Pancreas (tissue), 10 donors: ENCODE data around the gene CD244. TPM values are rescaled to one million over a fixed set of nuclear protein-coding genes. Genes with fewer than 3 reads are reported as not detected.

Experiments
- ATAC-seq, 4 donors: fragments of 200-7000 bp; cut with Tn5 transposase; one replicate each; pipeline versions ENCODE4 v1.8.0 to v1.9.1; 2020; ENCODE audit warnings: mild to moderate bottlenecking in 4 of 4, moderate library complexity in 4 of 4
- DNase-seq, 6 donors: peaks; one replicate each; pipeline ENCODE4 v3.0.0-alpha.2; 2020
- FAIRE-seq: peaks from 2 replicates; lab custom pipeline; 2012; peaks lifted over from hg19 to GRCh38; lab: Jason Lieb, UNC
- H3K27ac ChIP-seq, 4 donors: fragments of 200-600 bp; sonication (generic); 1 replicate in 3 of 4; 2 replicates in 1 of 4; pipeline versions ENCODE4 v1.5.0 to v1.8.0; 2020
- H3K27me3 ChIP-seq, 4 donors: fragments of 200-600 bp; one replicate each; pipeline ENCODE4 v1.8.0; 2021
- H3K36me3 ChIP-seq, 3 donors: fragments of 200-600 bp; sonication (generic) in 1 of 3; one replicate each; pipeline versions ENCODE4 v1.5.0 to v1.8.0; 2020 to 2021
- H3K4me1 ChIP-seq, 3 donors: fragments of 200-600 bp; one replicate each; pipeline ENCODE4 v1.8.0; 2021
- H3K4me3 ChIP-seq, 4 donors: fragments of 200-600 bp; sonication (generic) in 2 of 4; one replicate each; pipeline versions ENCODE4 v1.5.0 to v1.8.0; 2020 to 2021
- H3K9me3 ChIP-seq, 4 donors: fragments of 200-600 bp; one replicate each; pipeline ENCODE4 v1.8.0; 2021
- WGBS, 2 donors: extraction: QIAGEN DNeasy Blood & Tissue Kit; methylation state at CpG; one replicate each; pipeline ENCODE4 v1.1.7; 2013; 5-methylcytosine and 5-hydroxymethylcytosine counted together
- intact Hi-C, 3 donors: fragments of 100-400 bp; cut with DNase I; formaldehyde crosslinking; loops; one replicate each; pipeline versions ENCODE4 v1.11.1 to v1.14.2; 2022
- polyA plus RNA-seq, 2 donors: library from polyadenylated mRNA; stranded (reverse); fragments of 200-250 nt; gene quantifications; one replicate each; pipeline ENCODE4 v1.2.3, GENCODE V29; 2013
- total RNA-seq, 6 donors: library from RNA; stranded (reverse); fragmentation: NEBNext Ultra II Directional in 4 of 6; extraction: Animal tissue kit (Norgen Biotek cat#: 25700) in 4 of 6; gene quantifications; one replicate each; pipeline versions ENCODE4 v1.2.1 to v1.2.4, GENCODE V29; 2021 to 2023
- TF ChIP-seq, protein P1 (sequence below), 4 donors: fragments of 200-600 bp; sonication (generic) in 3 of 4; IDR thresholded peaks; one replicate each; pipeline versions ENCODE4 v1.5.0 to v1.8.0; 2021; ENCODE audit warnings: antibody characterized with exemption in 4 of 4
- donor health status: healthy with polysubstance abuse.
- donor health status: DM: no; HTN: no; CAD: no; lungs with moderate emphysema.
- donor health status: DM: no; HTN: no; CAD: no.
- donor health status: control.
- donor health status: control.
- donor health status: Bipolar disorder and iron deficiency.
- donor health status: DM: yes; HTN: yes; CAD: no.
- donor health status: DM: no; HTN: no; CAD: no.
- donor health status: DM: no; HTN: no; CAD: no.
- donor health status: DM: yes; HTN: yes; CAD: no.

The CD244 gene
- total and polyA plus RNA-seq, 8 donors, result 0.06 to 0.79 (median 0.14) TPM; not detected in 2

- 43 to 58% methylated on average over 3 of the region's 3 CpGs for WGBS, 2 donors
- Histone ChIP-seq H3K4me1 (no peaks in the 10 kb centered on the region), H3K9me3 (no peaks in the 10 kb centered on the region), H3K27ac (no peak overlapping the region), H3K27me3 (no peaks in the 10 kb centered on the region), H3K4me3 (no peak overlapping the region), H3K36me3 (no peaks in the 10 kb centered on the region)
- intact Hi-C loops, result no loop called here
- TF ChIP-seq, protein P1, sequence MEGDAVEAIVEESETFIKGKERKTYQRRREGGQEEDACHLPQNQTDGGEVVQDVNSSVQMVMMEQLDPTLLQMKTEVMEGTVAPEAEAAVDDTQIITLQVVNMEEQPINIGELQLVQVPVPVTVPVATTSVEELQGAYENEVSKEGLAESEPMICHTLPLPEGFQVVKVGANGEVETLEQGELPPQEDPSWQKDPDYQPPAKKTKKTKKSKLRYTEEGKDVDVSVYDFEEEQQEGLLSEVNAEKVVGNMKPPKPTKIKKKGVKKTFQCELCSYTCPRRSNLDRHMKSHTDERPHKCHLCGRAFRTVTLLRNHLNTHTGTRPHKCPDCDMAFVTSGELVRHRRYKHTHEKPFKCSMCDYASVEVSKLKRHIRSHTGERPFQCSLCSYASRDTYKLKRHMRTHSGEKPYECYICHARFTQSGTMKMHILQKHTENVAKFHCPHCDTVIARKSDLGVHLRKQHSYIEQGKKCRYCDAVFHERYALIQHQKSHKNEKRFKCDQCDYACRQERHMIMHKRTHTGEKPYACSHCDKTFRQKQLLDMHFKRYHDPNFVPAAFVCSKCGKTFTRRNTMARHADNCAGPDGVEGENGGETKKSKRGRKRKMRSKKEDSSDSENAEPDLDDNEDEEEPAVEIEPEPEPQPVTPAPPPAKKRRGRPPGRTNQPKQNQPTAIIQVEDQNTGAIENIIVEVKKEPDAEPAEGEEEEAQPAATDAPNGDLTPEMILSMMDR (IDR thresholded peaks at IDR 0.05), result no peak
- DNase-seq (no peak), ATAC-seq (no peak), FAIRE-seq (no peak)
These were observed 4.2 kb downstream of the CD244 start for GRCh38 chr1:160858507-160858906.

DNA sequence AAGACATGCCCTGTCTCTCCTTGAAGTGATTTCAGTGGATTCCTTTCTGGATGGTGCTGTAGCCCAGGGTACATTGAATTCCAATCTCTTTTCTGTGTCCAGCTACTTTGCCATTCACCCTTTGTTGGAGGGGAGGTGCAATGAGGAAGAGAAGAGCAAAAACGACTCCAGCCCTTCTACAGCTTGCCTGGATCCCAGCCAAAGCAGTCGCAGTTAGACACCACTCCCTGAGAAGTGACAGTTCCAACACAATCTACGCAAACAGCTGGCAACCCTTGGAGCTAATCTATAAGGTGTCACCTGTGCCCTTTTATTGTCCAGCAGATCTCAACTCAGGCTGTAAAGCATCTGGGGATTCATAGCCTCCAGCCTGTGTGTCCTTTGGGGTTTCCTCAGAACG lies 4.6 kb downstream of the CD244 start:
- Histone ChIP-seq H3K27me3 (no peaks in the 10 kb centered on the region), H3K36me3 (no peaks in the 10 kb centered on the region), H3K4me3 (no peak overlapping the region), H3K9me3 (no peaks in the 10 kb centered on the region), H3K27ac (no peak overlapping the region), H3K4me1 (no peaks in the 10 kb centered on the region)
- no peak for FAIRE-seq
- WGBS, 2 donors, result 45 to 49% methylated on average over 4 of the region's 4 CpGs
- DNase-seq, result no peak
- intact Hi-C loops, result no loop called here
- no peak for ATAC-seq
- TF ChIP-seq, protein P1 (IDR thresholded peaks at IDR 0.05), result no peak

DNA sequence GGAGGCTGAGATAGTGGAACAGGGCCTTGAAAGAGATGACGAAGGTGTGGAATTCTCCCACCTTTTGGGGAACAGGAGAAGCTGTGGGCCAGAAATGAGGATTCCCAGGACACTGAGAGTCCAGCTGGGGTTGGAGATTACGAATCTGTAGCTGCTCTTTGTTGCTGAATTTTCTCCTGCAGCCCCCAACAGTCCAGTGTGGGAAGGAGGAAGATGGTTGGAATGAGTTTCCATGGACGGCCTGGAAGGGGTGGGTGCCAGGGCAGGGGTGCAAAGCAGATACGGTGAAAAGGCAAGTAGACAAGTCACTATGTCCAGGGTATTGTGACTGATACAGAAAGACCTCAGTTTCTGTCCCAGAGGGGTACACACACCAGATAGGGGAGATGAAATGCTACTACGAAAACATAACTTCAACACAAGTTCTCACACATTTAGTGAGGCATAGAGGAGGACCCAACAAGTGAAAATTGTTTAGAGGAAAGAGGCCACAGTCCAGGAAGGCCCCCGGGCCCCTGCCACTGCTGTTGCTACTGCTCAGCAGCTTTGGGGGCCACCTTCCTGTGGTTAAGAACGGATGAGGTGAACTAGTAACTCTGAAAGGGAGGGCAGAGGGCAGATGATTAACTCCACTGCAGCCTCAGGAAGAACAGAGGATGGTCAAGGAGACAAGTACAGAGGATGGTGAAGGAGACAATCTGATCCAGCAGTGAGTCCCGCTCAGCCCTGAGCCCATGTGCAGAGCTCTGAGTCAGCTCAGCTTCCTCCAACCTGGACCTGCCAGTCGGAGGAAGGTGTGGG lies 7.3 kb downstream of the CD244 start:
- intact Hi-C loops, result no loop called here
- Histone ChIP-seq H3K36me3 (no peaks in the 10 kb centered on the region), H3K27ac (no peak overlapping the region), H3K4me3 (no peak overlapping the region), H3K9me3 (no peaks in the 10 kb centered on the region), H3K27me3 (no peaks in the 10 kb centered on the region), H3K4me1 (no peaks in the 10 kb centered on the region)
- DNase-seq, result no peak
- no peak for FAIRE-seq
- TF ChIP-seq, protein P1 (IDR thresholded peaks at IDR 0.05), result no peak
- 67 to 72% methylated on average over 9 of the region's 9 CpGs for WGBS, 2 donors
- ATAC-seq, result no peak

GRCh38 chr1:160853754-160854153 lies 8.9 kb downstream of the CD244 start:
- Histone ChIP-seq H3K27me3 (no peaks in the 10 kb centered on the region), H3K27ac (no peak overlapping the region), H3K4me3 (no peak overlapping the region), H3K9me3 (no peaks in the 10 kb centered on the region), H3K4me1 (no peaks in the 10 kb centered on the region), H3K36me3 (no peaks in the 10 kb centered on the region)
- ATAC-seq (no peak), DNase-seq (no peak), FAIRE-seq (no peak)
- intact Hi-C loops, result no loop called here
- TF ChIP-seq, protein P1 (IDR thresholded peaks at IDR 0.05), result no peak
- WGBS, 2 donors, result 88 to 93% methylated on average over 2 of the region's 2 CpGs

DNA sequence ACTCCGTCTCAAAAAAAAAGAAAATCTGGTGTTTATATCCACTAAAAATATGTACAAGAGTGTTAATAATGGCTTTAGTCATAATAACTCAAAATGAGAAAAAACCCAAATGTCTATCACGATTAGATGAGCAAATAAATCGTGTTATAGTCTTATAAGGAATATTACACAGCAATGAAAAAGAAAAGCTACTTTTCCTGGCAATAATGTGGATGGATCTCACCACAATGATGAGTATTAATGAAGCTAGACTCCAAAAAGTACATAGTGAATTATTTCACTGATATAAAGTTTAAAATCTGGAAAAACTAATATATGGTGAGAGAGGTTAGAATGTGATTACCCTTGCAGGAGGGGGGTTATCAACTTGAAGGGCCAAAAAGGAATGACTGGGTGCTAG lies 9.7 kb downstream of the CD244 start:
- WGBS, 2 donors, result 84 to 85% methylated on average over 3 of the region's 3 CpGs
- intact Hi-C loops, result no loop called here
- Histone ChIP-seq H3K4me1 (no peaks in the 10 kb centered on the region), H3K9me3 (no peaks in the 10 kb centered on the region), H3K27ac (no peak overlapping the region), H3K36me3 (no peaks in the 10 kb centered on the region), H3K27me3 (no peaks in the 10 kb centered on the region), H3K4me3 (no peak overlapping the region)
- FAIRE-seq (no peak), DNase-seq (no peak), ATAC-seq (no peak)
- TF ChIP-seq, protein P1 (IDR thresholded peaks at IDR 0.05), result no peak
